GM19240 (cell line): ENCODE measurements around the gene SLC25A41.
A peak's percentile ranks its signal among the peaks of the same experiment; 100 is the strongest.
"Not testable (repeated sequence)": the region's sequence is repeated elsewhere in the genome, so short reads cannot be mapped to it uniquely, and the experiment has no call there.

Experiments
- DNase-seq: peaks from one replicate; pipeline ENCODE4 v3.0.0; 2011; ENCODE audit warnings: low spot score; ENCODE audit not compliant: insufficient read length

Gene SLC25A41

DNA sequence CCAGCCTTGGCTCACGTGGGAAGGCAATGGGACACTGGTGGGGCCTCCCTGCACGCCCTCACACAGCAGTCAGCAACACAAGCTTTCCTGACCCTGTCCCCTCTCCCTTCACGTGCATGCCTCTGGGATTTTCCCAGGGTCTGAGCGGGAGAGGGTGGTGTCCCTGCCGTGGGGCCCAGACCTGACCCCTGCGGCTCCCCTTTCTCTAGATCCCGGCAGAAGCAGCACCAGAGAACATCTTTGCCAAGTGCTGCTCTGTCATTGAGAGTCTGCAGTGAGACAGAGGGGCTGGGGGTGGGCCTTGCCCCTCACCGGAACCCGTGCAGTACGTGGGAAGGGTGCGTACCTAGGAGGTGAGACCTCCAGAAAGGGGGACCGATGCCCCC, 21.5 kb downstream of the SLC25A41 start:
- DNase-seq, result no peak

- no peak for DNase-seq
Measured at GRCh38 chr19:6409346-6409745, 24.2 kb downstream of the SLC25A41 start.

GRCh38 chr19:6406401-6406800, 27.2 kb downstream of the SLC25A41 start:
- DNase-seq, result no peak

- DNase-seq, result no peak
Measured at GRCh38 chr19:6402837-6403608, 30.5 kb downstream of the SLC25A41 start.

- DNase-seq, result no peak
Measured at GRCh38 chr19:6402058-6402457, 31.5 kb downstream of the SLC25A41 start.

DNA sequence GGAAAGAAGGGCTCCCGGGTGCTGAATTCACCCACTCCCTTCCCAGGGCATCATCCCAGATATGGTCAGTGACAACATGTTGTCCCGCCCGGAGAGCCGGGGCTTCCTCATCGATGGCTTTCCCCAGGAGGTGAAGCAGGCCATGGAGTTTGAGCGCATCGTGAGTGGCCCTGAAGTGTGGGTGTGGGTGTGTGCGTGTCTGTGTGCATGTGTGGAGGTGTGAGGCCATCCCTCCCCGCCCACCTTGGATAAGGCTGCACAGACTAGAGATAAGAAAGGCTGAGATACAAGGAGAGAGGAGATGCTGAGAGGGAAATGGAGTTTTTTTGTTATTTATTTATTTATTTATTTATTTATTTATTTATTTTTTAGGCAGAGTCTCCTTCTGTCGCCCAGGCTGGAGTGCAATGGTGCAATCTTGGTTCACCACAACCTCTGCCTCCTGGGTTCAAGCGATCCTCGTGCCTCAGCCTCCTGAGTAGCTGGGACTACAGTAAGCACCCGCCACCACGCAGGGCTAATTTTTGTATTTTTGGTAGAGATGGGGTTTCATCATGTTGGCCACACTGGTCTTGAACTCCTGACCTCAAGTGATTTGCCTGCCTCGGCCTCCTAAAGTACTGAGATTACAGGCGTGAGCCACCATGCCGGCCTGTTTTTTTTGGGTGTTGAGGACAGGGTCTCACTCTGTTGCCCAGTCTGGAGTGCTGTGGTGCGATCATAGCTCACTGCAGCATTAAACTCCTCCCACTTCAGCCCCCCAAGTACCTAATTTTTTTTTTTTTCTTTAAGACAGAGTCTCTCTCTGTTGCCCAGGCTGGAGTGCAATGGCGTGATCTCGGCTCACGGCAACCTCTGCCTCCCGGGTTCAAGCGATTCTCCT, 33.3 kb downstream of the SLC25A41 start:
- DNase-seq, result not testable (repeated sequence)

DNA sequence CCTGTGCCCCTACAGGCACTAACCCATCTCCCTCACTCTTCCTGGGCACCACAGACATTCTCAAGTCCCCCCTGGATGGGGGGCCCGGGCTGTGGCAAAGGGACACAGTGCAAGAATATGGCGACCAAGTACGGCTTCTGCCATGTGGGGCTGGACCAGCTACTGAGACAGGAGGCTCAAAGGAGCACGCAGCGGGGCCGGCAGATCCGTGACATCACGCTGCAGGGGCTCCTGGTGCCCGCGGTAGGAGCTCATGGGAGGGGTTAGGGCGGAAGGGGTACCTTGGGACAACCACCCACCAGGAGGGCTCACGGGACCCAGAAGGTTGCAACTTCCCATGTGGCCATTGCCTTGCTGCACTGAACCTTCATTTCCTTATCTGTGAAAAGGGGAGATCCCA, 37.3 kb downstream of the SLC25A41 start:
- DNase-seq, result no peak

- DNase-seq, result no peak
Measured at GRCh38 chr19:6394831-6395230, 38.7 kb downstream of the SLC25A41 start.

- no peak for DNase-seq
Measured at GRCh38 chr19:6393983-6394412, 39.6 kb downstream of the SLC25A41 start.

- peak; percentile 92 for DNase-seq
Measured at GRCh38 chr19:6393074-6393982, 40.2 kb downstream of the SLC25A41 start, which contains the start of gene GTF2F1. Gene GTF2F1, minus strand, starts transcription at chr19:6393164. Its CDS starts 169 bp downstream, at chr19:6392995.

- no peak for DNase-seq
Measured at GRCh38 chr19:6392221-6393073, 41.1 kb downstream of the SLC25A41 start.

- DNase-seq, result no peak
Measured at GRCh38 chr19:6387372-6387771, 46.2 kb downstream of the SLC25A41 start.

DNA sequence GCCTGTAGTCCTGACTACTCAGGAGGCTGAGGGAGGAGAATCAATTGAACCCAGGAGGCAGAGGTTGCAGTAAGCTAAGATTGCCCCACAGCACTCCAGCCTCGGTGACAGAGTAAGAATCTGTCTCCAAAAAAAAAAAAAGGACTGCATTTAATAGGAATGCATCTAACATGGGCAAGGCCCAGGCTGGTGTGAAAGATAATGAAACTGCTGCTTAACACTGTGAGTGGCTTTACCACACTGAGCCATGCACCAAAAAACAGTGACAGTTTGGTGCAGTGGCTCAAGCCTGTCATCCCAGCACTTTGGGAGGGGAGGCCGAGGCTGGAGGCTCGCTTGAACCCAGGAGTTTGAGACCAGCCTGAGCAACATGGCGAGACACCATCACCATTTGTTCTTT, 49.2 kb downstream of the SLC25A41 start:
- no peak for DNase-seq

DNA sequence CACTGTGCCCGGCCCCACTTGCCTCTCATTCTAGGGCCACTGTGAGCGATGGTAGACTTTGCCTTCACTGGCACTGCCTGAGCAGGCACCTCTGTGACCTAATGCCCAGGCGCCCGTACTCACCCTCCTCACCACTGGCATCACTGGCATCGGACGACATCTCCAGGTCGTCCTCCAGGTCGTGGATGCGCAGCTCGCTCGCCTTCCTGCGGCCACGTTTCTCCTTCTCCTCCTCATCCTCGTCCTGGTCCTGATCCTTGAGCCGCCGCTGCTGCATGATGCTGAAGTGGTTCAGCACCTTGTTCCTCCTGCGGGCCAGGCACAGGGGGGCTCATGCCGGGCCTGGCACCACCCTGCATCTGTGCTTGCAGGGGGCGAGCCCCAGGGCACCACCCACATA, 50.4 kb downstream of the SLC25A41 start:
- DNase-seq, result no peak

DNA sequence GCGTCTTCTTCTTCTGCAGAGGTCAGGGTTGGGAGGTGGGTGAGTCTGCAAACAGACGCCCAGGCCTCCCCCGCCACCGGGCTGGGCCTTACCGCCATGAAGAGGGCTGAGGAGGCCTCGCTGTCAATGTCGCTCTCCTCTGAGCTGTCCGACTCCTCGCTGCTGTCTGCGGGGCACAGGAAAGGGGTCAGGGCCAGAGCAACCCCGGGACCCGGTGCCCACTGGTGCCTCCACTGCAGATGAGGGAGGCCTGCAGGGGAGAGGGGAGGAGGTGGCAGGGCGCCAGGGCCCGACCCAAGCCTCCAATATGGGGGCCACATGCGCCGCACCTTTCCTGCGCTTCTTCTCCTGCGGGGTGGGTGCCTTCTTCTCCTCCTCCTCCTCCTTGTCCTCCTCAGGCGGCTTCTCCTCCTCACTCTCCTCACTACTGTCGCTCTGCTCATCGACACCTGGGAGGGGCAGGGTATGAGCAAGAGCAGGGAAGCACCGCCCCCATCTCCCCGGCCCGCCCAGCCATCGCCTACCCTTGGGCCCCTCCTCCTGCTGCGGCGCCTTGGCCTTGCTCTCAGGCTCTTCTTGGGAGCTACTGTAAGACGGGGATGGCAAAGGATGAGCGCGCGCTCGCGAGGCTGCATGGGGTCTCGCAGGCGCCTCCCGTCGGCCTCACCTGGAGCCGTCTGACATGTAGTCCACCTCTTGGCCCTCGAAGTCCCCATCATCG, 52.4 kb downstream of the SLC25A41 start:
- no peak for DNase-seq

DNA sequence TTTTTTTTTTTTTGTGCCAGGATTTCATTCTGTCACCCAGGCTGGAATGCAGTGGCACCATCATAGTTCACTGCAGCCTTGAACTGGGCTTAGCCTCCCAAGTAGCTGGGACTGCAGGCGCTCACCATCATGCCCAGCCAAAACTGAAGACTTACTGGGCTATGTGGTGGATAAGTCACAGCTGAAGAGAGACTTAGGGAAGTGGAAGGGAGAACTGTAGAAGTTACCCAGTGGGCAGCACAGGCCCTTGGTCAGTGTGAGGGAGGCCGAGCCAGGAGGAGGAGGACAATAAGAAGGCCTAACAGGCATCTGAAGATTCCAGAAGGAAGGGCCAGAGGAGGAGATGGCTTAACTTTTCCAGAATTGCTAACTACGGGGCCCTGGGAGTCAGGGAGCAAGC, 53.8 kb downstream of the SLC25A41 start:
- no peak for DNase-seq

DNA sequence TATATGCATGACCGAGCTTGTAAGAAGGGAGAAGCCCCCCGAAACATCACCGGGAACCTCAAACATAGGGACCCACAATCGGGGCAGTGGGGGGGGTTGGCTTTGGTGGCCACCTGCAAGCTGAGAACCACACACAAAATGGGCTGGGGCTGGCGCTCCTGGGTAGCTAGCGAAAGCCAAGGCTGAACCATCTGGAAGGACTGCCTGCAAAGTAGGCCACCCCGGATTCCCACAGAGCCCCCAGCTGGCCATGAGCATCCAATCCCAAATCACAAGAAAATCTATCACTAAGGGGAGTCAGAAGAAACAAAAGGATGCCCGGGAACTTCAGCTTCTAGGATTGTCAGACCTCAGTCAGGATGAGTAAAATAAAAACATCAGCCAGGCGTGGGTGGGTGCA, 55.1 kb downstream of the SLC25A41 start:
- no peak for DNase-seq

DNA sequence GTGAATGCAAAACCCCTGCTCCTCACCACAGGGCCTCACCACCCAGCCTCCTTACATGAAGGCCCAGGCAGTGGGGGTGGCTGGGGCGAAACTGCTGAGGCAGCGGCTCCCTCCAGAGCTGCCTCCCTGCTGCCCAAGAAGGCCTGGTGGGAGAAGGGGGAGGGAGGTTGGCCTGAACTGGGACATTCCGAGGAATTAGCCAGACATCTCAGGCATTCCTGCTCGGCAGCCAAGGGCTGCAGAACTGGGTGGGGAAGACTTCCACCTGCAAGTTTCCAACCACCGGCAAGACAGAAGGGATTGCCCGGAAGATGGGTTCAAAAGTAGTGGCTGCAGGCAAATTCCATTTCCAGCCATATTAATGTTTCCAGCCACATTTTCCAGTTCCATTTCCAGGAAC, 55.5 kb downstream of the SLC25A41 start:
- no peak for DNase-seq

GRCh38 chr19:6376512-6377190, 56.9 kb downstream of the SLC25A41 start:
- DNase-seq, result no peak
